Endometrial microvascular endothelial cells (primary cell): ENCODE measurements around the gene ADD3. TPM values are rescaled to one million over a fixed set of nuclear protein-coding genes. Genes with fewer than 3 reads are reported as not detected.
"Not testable (repeated sequence)": the region's sequence is repeated elsewhere in the genome, so short reads cannot be mapped to it uniquely, and the experiment has no call there.

Source experiments
- in situ Hi-C: cut with HindIII; loops from 2 replicates; pipeline ENCODE4 v1.10.0; 2017; ENCODE audit warnings: low sequenced_read_pairs, low pct_unique_long_range_greater_than_20kb; ENCODE audit errors: inconsistent ontology term
- total RNA-seq: library from RNA; depleted of rRNA; stranded (reverse); fragments of >200 nt; gene quantifications from one replicate; pipeline ENCODE4 v1.2.3, GENCODE V29; 2015; ENCODE audit errors: inconsistent ontology term

Gene ADD3
- total RNA-seq, 1 donor from 2014 or later: 11.0 TPM

DNA sequence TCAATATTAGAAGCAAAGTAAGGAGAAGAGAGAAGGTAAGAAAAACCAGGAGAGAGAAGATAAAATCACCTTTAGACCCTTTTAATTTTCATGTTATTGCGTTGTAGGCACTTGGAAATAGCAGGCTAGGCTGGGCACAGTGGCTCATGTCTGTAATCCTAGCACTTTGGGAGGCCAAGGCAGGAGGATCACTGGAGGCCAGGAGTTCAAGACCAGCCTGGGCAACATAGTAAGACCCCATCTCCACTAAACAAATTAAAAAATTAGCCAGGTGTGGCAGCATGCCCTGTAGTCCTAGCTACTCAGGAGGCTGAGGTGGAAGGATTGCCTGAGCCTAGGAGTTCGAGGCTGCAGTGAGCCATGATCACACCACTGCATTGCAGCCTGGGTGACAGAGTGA, 106.9 kb downstream of the ADD3 start:
- in situ Hi-C loops: not testable (repeated sequence)

DNA sequence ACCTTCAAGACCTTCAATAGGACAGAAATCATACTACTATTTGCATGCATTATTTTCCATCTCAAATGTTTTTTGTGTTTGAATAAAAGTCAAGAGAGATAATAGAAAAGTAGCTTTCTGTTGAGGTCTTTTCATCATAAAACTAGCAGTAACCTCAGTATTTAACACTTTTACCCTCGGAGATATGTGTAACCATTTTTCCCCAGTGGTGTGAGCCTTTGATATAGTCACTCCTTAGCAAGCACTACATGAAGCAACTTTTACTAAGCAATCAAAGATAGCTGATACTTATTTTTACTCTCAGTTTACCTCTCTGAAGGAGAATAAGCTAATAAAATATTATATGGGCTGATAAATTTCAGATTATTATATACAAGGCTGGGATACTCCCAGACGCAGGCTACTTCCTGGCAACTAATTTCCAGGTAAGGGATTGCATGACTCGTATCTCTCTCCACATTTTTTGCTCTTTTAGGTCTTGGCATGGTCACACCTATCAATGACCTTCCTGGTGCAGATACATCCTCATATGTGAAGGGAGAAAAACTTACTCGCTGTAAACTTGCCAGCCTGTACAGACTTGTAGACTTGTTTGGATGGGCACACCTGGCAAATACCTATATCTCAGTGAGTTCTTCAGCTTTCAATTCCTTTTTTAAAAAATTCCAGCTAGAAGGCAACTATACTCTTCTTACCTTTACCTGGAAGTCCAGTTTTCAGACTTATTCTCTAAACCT, 108.2 kb downstream of the ADD3 start:
- in situ Hi-C loops: no loop called here

GRCh38 chr10:110118891-110119621, 111.3 kb downstream of the ADD3 start:
- in situ Hi-C loops: no loop called here

DNA sequence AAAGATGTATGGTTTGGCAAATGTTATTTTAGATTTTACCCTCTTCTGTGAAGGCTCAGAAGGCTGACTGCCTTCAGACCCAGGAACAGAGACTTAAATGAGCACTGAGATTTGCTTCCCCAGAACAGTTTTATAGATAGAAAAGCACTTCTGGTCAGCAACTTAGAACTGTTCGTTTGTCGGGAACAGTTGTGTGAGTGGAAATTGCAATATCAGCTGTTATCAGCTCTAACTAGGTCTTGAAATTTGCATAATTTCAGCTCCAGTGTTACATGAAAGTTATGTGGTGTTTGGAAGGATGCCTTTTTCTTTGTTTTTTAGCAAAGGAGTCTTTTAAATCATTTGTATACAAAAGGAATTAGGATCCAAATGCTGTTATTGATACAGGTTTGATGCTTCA, 115.8 kb downstream of the ADD3 start:
- in situ Hi-C loops: no loop called here

DNA sequence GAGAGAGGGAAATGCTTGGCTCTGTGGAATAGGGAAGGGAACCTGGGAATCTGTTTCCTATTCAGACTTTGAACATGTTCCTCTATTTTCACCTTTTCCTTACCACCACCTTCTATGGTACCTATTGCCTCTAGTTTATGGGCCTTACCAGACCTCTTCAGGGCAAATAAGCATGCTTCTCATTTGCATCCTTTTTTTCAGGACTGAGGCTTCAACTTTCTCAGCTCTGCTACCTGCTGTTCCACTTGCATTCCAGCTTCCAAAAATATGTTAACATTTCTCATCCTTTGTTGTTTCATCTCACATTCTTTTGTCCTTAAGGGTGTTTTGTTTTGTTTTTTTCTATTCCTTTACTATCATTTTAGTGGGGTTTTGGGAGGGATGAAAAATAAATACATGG, 121.7 kb downstream of the ADD3 start:
- in situ Hi-C loops: no loop called here

GRCh38 chr10:110134917-110135316, 127.1 kb downstream of the ADD3 start:
- in situ Hi-C loops: no loop called here

DNA sequence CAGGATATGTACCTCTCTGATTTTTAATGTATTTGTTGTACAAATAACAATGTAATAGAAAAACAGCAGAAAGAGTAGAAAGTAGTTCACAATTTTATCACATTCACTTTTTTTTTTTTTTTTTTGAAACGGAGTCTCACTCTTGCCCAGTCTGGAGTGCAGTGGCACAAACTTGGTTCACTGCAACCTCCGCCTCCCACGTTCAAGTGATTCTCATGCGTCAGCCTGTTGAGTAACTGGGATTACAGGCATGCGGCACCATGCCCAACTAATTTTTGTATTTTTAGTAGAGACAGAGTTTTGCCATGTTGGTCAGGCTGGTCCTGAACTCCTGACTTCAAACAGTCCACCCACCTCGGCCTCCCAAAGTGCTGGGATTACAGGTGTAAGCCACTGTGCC, 128.1 kb downstream of the ADD3 start:
- in situ Hi-C loops: not testable (repeated sequence)

DNA sequence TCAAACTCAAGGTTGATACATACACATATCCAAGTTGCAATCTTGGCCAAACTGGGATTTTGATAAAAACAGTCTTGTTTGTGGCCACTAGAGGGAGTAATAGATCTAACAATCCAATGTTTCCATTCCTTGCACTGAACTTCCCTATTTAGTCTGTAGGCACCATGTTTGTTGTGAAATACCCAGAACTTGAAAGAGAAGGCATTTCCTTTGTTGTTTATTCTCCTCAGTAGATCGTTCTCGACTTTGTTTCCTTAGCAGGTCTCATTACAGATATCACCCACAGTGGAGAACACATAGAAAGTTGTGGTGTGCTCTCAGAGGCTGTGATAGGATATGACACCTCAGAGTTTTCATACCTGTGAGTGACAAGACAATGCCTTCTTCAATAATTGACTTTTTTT, 129.4 kb downstream of the ADD3 start:
- in situ Hi-C loops: no loop called here

DNA sequence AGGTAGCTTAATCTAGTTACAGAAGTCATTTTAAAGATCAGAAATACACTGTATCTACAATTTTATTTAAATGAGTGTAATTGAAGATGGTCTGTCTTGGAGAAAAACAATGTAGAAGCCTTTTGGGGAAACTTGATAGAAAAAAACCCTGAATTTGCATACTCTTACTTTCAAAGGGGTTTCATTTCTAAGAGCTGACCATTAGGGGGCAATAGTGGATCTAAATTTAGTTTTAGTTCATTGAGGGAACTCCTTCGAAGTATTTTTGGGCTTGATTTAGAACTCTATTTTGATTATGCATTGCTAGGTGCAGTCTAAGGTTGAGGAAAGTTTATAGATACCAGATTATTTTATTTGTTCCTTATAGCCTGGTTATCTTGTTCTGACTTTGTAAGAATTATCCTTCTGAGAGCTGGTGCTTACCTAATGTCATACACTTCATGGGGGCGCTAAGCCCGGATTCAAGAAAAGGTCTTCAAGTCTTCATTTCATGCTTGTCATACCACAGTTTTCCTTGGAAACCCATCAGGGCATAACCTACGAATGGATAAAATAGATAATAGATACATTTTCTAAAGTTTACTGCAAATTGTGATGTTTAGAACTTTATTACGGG, 130.5 kb downstream of the ADD3 start:
- in situ Hi-C loops: no loop called here

DNA sequence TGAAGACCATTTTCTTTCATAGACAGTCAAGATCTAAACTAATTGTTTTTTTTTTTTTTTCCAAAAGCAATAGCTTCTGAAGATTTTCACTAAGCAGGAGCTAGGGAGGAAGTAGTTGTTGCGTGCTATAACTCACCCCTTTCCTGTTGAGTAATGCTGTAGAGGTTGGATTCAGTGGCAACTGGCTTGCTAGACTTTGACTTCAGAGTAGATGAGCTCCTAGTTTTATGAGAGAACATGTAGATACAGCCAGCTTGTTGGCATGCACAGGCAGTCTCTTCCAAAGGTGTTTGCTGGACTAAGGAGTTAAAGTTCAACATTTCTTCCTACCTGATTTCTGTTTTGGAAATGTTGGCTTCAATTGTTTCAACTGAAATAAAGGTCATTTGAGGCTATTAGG, 133.4 kb downstream of the ADD3 start:
- in situ Hi-C loops: no loop called here

- in situ Hi-C loops: no loop called here
These were observed 134.3 kb downstream of the ADD3 start for GRCh38 chr10:110141871-110142635.

- in situ Hi-C loops: no loop called here
These were observed 135.2 kb downstream of the ADD3 start for GRCh38 chr10:110142965-110143364.

DNA sequence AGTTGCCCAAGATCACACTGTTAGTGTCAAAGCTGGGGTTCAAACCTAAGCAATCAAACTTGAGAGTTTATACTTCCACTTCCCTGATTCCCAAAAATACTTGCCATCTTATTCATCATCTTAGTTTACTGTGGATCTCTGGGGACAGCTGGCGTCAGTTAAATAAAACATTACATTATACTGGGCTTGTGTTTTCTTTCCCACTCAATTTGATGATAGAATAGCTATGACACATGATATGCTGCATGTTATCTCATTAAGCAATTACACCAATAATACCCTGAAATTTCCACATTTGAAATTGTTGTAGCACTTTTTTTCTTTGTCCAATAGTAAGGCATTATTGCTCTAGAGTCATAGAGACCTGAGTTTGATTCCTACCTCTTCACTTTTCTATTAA, 136.7 kb downstream of the ADD3 start:
- in situ Hi-C loops: no loop called here

- in situ Hi-C loops: no loop called here
These were observed 140.2 kb downstream of the ADD3 start for GRCh38 chr10:110147961-110148360.

GRCh38 chr10:110149259-110149658, 141.5 kb downstream of the ADD3 start:
- in situ Hi-C loops: no loop called here

- in situ Hi-C loops: no loop called here
These were observed 142.3 kb downstream of the ADD3 start for GRCh38 chr10:110150046-110150445.

DNA sequence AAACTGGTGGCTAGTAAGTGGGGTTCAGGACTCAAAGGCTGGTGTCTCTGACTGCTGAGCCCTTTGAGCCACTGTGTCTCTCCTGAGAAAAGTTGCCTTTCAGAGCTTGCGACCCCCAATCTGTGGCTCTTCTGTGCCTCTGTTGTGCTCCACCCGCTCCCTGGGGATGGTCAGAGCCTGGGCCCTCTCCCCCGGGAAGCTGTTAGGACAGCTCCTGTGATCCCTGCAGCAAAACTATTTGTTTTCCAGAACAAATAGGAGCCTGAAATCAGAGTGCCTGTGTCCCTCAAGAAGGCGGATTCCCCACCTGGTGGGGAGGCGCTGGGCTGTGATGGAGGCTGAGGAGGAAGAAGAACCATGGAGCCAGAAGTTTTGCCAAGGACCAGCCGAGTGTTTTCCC, 143.2 kb downstream of the ADD3 start:
- in situ Hi-C loops: no loop called here

DNA sequence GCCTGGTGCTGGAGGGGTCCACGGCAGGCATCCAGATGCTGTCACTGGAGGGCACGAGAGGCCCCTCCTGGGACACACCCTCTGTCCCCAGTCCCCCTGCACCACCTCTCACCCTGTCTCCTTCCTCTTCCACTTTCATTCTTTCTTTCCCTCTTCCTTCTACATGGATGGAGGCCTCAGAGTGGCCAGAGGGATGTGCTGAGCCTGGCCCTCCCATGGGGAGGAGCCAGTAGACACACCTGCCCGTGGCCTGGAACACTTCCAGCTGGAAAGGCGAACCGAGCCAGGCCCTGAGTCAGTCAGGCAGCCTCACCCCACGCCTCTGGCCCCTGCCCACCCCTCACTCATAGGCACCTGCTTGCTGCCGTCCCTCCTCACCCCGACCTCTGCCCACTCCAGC, 143.7 kb downstream of the ADD3 start:
- in situ Hi-C loops: no loop called here

GRCh38 chr10:110151971-110152370, 144.2 kb downstream of the ADD3 start:
- in situ Hi-C loops: no loop called here
